SK-N-MC (cell line): ENCODE data around the gene WNT5B.

ENCODE experiments used
- DNase-seq: peaks from one replicate; pipeline ENCODE4 v3.0.0-alpha.2; 2011; ENCODE audit warnings: low read depth, low spot score
- H3K27ac ChIP-seq: fragments of 200-600 bp; sonication (generic); 2 replicates; pipeline ENCODE4 v1.5.1; 2016; ENCODE audit warnings: mixed run types
- H3K36me3 ChIP-seq: fragments of 200-600 bp; sonication (generic); 2 replicates; pipeline ENCODE4 v1.6.1; 2017; ENCODE audit warnings: antibody characterized with exemption, low read length, mixed read lengths; ENCODE audit not compliant: insufficient read depth
- H3K4me3 ChIP-seq: fragments of 200-600 bp; sonication (generic); 2 replicates; pipeline ENCODE4 v1.5.1; 2016
- H3K9ac ChIP-seq: fragments of 200-600 bp; sonication (generic); 2 replicates; pipeline ENCODE4 v1.8.0; 2017; ENCODE audit warnings: mixed run types, mixed read lengths; ENCODE audit not compliant: insufficient read length
- H3K9me3 ChIP-seq: fragments of 200-600 bp; sonication (generic); 2 replicates; pipeline ENCODE4 v1.6.1; 2017; ENCODE audit warnings: low read depth, mild to moderate bottlenecking, antibody characterized with exemption, low read length, moderate library complexity, mixed read lengths
- EZH2 ChIP-seq: fragments of 200-600 bp; sonication (generic); IDR thresholded peaks from one replicate; pipeline ENCODE4 v1.6.1; 2017; ENCODE audit warnings: antibody characterized with exemption
- FOXP2 ChIP-seq: optimal IDR thresholded peaks from 2 replicates; pipeline ENCODE3; 2011; ENCODE audit warnings: mild to moderate bottlenecking, moderate library complexity; ENCODE audit not compliant: insufficient read depth; ENCODE audit errors: extremely low read length, control extremely low read depth
- POLR2AphosphoS5 ChIP-seq: IDR thresholded peaks from 2 replicates; pipeline ENCODE4 v1.6.1; 2012; ENCODE audit warnings: mild to moderate bottlenecking, low read depth, low read length, borderline replicate concordance

The WNT5B gene

GRCh38 chr12:1661553-1662335 is 32.7 kb downstream of the WNT5B start:
- H3K27ac ChIP-seq = no peak overlapping the region
- no peaks in the 10 kb centered on the region for H3K36me3 ChIP-seq
- H3K9me3 ChIP-seq = no peaks in the 10 kb centered on the region
- H3K9ac ChIP-seq = peak overlapping the region; percentile 45
- TF ChIP-seq EZH2 (no peak), FOXP2 (peak; percentile 44), POLR2AphosphoS5 (peak; percentile 78; the same call in 1 of the 2 replicates)
- H3K4me3 ChIP-seq = peak overlapping the region; percentile 79
- DNase-seq = no peak

- no peak overlapping the region for H3K4me3 ChIP-seq
- no peak overlapping the region for H3K9ac ChIP-seq
- H3K27ac ChIP-seq = peak overlapping the region; percentile 64
- TF ChIP-seq EZH2 (no peak), POLR2AphosphoS5 (no peak), FOXP2 (no peak)
- no peaks in the 10 kb centered on the region for H3K9me3 ChIP-seq
- DNase-seq = no peak
- no peaks in the 10 kb centered on the region for H3K36me3 ChIP-seq
Measured at GRCh38 chr12:1662761-1663439, 33.9 kb downstream of the WNT5B start.

GRCh38 chr12:1663440-1664132 is 34.6 kb downstream of the WNT5B start:
- H3K27ac ChIP-seq = peak overlapping the region; percentile 64
- TF ChIP-seq FOXP2 (no peak), EZH2 (no peak), POLR2AphosphoS5 (no peak)
- no peak overlapping the region for H3K4me3 ChIP-seq
- DNase-seq = no peak
- no peaks in the 10 kb centered on the region for H3K36me3 ChIP-seq
- no peak overlapping the region for H3K9ac ChIP-seq
- H3K9me3 ChIP-seq = no peaks in the 10 kb centered on the region

GRCh38 chr12:1665366-1665765 is 36.3 kb downstream of the WNT5B start:
- TF ChIP-seq FOXP2 = no peak
- TF ChIP-seq EZH2 = no peak
- TF ChIP-seq POLR2AphosphoS5 = no peak
- peak overlapping the region; percentile 60 for H3K9ac ChIP-seq
- no peaks in the 10 kb centered on the region for H3K9me3 ChIP-seq
- peak overlapping the region; percentile 97 for H3K27ac ChIP-seq
- H3K36me3 ChIP-seq = no peaks in the 10 kb centered on the region
- H3K4me3 ChIP-seq = peak overlapping the region; percentile 49; the same call in 1 of the 2 replicates
- no peak for DNase-seq

GRCh38 chr12:1666215-1666614 is 37.2 kb downstream of the WNT5B start:
- no peaks in the 10 kb centered on the region for H3K9me3 ChIP-seq

GRCh38 chr12:1666685-1667162 is 37.7 kb downstream of the WNT5B start:
- H3K9ac ChIP-seq = peak overlapping the region; percentile 60
- DNase-seq = no peak
- H3K27ac ChIP-seq = peak overlapping the region; percentile 97
- no peaks in the 10 kb centered on the region for H3K36me3 ChIP-seq
- TF ChIP-seq POLR2AphosphoS5 = no peak; the same call in 1 of the 2 replicates
- TF ChIP-seq FOXP2 = no peak
- TF ChIP-seq EZH2 = no peak
- peak overlapping the region; percentile 64 for H3K4me3 ChIP-seq
- H3K9me3 ChIP-seq = no peaks in the 10 kb centered on the region

More at GRCh38 chr12:1666215-1666614, 37.2 kb downstream of the WNT5B start:
- DNase-seq = peak; percentile 91
- peak overlapping the region; percentile 64 for H3K4me3 ChIP-seq
- TF ChIP-seq POLR2AphosphoS5 = peak; percentile 34; the same call in 1 of the 2 replicates
- no peak for TF ChIP-seq FOXP2
- peak overlapping the region; percentile 60 for H3K9ac ChIP-seq
- peak overlapping the region; percentile 97 for H3K27ac ChIP-seq
- no peaks in the 10 kb centered on the region for H3K36me3 ChIP-seq

GRCh38 chr12:1668833-1669543 is 40.0 kb downstream of the WNT5B start:
- TF ChIP-seq POLR2AphosphoS5 = no peak
- no peak for TF ChIP-seq FOXP2
- TF ChIP-seq EZH2 = no peak
- no peak overlapping the region for H3K9ac ChIP-seq
- no peaks in the 10 kb centered on the region for H3K36me3 ChIP-seq
- H3K4me3 ChIP-seq = no peak overlapping the region
- no peak overlapping the region for H3K27ac ChIP-seq
- DNase-seq = no peak
- H3K9me3 ChIP-seq = no peaks in the 10 kb centered on the region
